Erythroblast (primary cell): ENCODE measurements around the gene FNBP1.
"Not testable (repeated sequence)": the region's sequence is repeated elsewhere in the genome, so short reads cannot be mapped to it uniquely, and the experiment has no call there.

Experiments
- DNase-seq, 2 experiments: peaks; one replicate each; lab custom pipeline; 2025; lab: John Stamatoyannopoulos, UW
- GATA1 ChIP-seq: IDR thresholded peaks from 2 replicates; pipeline ENCODE4 v1.6.1; 2011; ENCODE audit warnings: low read depth, mild to moderate bottlenecking, control low read depth, low read length, moderate library complexity
- POLR2A ChIP-seq: IDR thresholded peaks from 2 replicates; pipeline ENCODE4 v1.6.1; 2011; ENCODE audit warnings: mild to moderate bottlenecking, low read length

The FNBP1 gene

GRCh38 chr9:130023144-130023787 lies 19.7 kb downstream of the FNBP1 start:
- TF ChIP-seq POLR2A (no peak), GATA1 (no peak)
- no peak for DNase-seq

- TF ChIP-seq POLR2A (no peak), GATA1 (no peak)
- no peak for DNase-seq
Measured at GRCh38 chr9:130022566-130023143, 20.3 kb downstream of the FNBP1 start.

DNA sequence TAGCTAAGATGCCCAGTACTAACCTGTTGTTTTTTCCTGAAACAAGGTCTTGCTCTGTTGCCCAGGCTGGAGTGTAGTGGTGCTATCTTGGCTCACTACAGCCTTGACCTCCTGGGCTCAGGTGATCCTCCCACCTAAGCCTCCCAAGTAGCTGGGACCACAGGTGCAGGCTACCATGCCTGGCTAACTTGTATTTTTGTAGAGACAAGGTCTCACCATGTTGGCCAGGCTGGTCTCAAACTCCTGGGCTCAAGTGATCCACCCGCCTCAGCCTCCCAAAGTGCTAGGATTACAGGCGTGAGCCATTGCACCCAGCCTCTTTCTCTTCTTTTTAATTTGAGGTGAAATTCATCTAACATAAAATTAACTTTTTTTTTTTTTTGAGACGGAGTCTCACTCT lies 21.1 kb downstream of the FNBP1 start:
- not testable (repeated sequence) for DNase-seq

- DNase-seq, result no peak
- TF ChIP-seq GATA1, result no peak
- no peak for TF ChIP-seq POLR2A
Measured at GRCh38 chr9:130021123-130021522, 21.9 kb downstream of the FNBP1 start.

DNA sequence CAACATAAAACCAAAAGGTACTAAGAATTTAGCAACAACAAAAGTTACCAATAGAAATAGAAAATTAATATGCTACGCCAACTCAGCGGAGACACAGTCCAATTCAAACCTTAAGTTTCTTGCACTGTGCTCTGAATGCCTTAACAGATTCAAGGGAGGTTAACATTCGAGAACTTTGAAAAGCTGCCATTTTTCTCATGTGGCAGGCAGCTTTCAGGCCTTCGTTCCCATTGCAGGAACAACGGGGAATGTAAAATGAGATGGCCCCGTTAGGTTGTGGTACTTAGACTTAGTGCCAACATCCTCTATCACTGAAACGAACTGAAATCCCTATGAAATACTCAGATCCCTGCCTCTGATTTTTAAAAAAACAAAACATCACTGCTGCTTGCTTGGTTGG lies 22.4 kb downstream of the FNBP1 start:
- no peak for TF ChIP-seq GATA1
- no peak for TF ChIP-seq POLR2A
- DNase-seq, result no peak

GRCh38 chr9:130018265-130018664 lies 24.7 kb downstream of the FNBP1 start:
- no peak for TF ChIP-seq GATA1
- TF ChIP-seq POLR2A, result no peak
- DNase-seq, result no peak

- not testable (repeated sequence) for DNase-seq
Measured at GRCh38 chr9:130017510-130017909, 25.5 kb downstream of the FNBP1 start.

DNA sequence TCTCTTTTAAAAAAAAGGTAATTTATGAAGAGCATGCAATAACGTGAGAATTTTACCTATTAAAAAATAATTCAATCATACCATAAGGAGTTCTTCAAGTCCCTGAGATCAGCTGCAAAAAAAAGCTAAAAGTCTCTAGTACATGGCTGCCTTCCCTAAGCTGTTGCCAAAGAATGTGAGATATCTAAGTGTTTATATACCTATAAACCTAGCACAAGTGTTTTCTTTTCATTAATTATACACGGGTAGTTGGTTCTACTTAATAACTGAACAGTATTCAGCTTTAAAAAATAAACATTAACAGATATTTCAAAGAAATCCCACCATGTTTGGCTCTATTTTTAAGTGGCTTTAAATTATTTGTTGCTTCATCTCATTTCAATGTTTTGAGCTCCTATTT lies 25.9 kb downstream of the FNBP1 start:
- no peak for TF ChIP-seq GATA1
- no peak for DNase-seq

DNA sequence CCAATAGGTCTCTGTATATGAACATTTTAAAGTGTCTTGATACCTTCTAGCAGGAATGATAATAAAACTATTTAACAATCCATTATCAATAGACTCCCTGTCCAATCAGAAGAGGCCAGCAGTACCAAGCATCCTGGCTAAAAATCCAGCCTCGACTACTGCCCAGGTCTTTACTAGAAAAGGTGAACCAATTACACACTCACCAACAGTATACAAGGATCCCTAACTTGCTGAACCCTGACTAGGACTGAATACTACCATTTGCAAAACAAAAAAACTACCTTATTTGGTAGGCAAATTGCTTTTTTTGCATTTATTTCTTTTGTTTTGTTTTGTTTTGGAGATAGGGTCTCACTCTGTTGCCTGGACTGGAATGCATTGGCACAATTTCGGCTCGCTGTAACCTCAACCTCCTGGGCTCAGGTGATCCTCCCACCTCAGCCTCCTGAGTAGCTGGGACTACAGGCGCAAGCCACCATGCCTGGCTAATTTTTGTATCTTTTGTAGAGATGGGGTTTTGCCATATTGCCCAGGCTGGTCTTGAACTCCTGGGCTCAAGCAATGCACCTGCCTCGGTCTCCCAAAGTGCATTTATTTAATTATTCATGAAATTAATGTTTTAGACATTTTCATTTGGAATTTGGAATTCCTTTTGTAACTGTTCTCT lies 27.5 kb downstream of the FNBP1 start:
- no peak for TF ChIP-seq POLR2A
- no peak for TF ChIP-seq GATA1
- no peak for DNase-seq

GRCh38 chr9:130013326-130013725 lies 29.7 kb downstream of the FNBP1 start:
- DNase-seq, result no peak
- TF ChIP-seq POLR2A (no peak), GATA1 (no peak)

- TF ChIP-seq POLR2A (no peak), GATA1 (no peak)
- no peak for DNase-seq
Measured at GRCh38 chr9:130010151-130010988, 32.6 kb downstream of the FNBP1 start.

DNA sequence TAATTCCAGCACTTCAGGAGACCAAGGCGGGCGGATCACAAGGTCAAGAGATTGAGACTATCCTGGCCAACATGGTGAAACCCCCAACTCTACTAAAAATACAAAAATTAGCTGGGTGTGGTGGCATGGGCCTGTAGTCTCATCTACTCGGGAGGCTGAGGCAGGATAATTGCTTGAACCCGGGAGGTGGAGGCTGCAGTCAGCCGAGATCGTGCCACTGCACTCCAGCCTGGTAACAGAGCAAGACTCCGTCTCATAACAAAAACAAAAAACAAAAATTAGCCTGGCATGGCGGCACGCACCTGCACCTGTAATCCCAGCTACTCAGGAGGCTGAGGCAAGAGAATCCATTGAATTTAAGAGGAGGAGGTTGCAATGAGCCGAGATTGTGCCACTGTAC lies 33.4 kb downstream of the FNBP1 start:
- not testable (repeated sequence) for DNase-seq

GRCh38 chr9:130008538-130008937 lies 34.5 kb downstream of the FNBP1 start:
- no peak for TF ChIP-seq GATA1
- no peak for TF ChIP-seq POLR2A
- DNase-seq, result no peak

DNA sequence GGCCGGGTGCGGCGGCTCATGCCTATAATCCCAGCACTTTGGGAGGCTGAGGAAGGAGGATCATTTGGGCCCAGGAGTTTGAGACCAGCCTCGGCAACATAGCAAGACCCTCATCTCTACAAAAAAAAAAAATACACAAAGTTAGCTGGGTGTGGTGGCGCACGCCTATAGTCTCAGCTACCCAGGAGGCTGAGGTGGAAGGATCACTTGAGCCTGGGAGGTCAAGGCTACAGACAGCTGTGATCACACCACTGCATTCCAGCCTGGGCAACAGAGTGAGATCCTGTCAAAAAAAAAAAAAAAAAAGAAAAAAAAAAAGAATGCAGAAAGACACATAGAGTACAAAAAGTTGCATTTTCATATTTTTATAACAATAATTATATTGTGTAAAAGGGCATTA lies 36.0 kb downstream of the FNBP1 start:
- not testable (repeated sequence) for DNase-seq

DNA sequence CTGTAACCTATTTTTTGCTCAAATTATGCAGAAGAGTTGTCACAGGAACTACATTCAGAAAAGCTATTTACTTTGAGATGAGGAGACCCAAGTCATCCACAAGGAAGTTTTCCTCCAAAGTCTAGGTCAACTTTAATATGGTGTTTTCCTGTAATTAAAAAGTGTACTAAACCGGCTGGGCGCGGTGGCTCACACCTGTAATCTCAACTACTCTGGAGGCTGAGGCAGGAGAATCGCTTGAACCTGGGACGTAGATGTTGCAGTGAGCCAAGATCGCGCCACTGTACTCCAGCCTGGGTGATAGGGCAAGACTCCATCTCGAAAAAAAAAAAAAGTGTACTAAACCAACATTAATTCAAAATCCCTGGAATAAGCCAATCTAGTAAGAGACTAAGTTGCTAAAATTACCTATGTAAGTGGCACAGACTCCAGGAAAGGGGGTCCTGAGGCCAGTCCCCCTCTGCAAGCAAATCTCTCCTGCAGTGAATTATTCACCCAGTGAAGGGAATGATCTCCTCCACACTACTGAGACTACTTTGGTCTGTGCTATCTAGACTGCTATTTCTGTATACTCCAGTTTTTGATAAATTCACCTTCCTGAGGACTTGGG lies 38.9 kb downstream of the FNBP1 start:
- TF ChIP-seq GATA1, result no peak
- TF ChIP-seq POLR2A, result no peak
- no peak for DNase-seq
